Right lobe of liver (tissue), 6 donors: ENCODE measurements around the gene OVOL3. TPM values are rescaled to one million over a fixed set of nuclear protein-coding genes. Genes with fewer than 3 reads are reported as not detected.

Experiments
- ATAC-seq, 4 donors: fragments of 200-7000 bp; cut with Tn5 transposase; one replicate each; pipeline ENCODE4 v1.9.1; 2020; ENCODE audit warnings: mild to moderate bottlenecking in 4 of 4, moderate library complexity in 4 of 4
- DNase-seq, 3 donors: peaks; one replicate each; pipeline ENCODE4 v3.0.0-alpha.2; 2020
- H3K27ac ChIP-seq, 3 donors: fragments of 200-600 bp; one replicate each; pipeline ENCODE4 v1.8.0; 2022
- H3K27me3 ChIP-seq, 2 donors: fragments of 200-600 bp; one replicate each; pipeline ENCODE4 v1.8.0; 2022
- H3K36me3 ChIP-seq, 4 donors: fragments of 200-600 bp; sonication (generic) in 1 of 4; one replicate each; pipeline versions ENCODE4 v1.5.1 to v1.8.0; 2017 to 2022; ENCODE audit warnings: control low read depth in 1 of 4
- H3K4me1 ChIP-seq, 4 donors: fragments of 200-600 bp; sonication (generic) in 1 of 4; one replicate each; pipeline versions ENCODE4 v1.5.1 to v1.8.0; 2017 to 2022; ENCODE audit warnings: control low read depth in 1 of 4
- H3K4me3 ChIP-seq, 3 donors: fragments of 200-600 bp; one replicate each; pipeline ENCODE4 v1.8.0; 2022
- H3K9me3 ChIP-seq, 4 donors: fragments of 200-600 bp; sonication (generic) in 1 of 4; one replicate each; pipeline versions ENCODE4 v1.5.1 to v1.8.0; 2017 to 2022; ENCODE audit warnings: control low read depth in 1 of 4
- CTCF ChIP-seq, 4 donors: fragments of 200-600 bp in 3 of 4; fragments of 450-650 bp in 1 of 4; IDR thresholded peaks; one replicate each; pipeline versions ENCODE4 v1.5.1 to v1.8.0; 2016 to 2022; ENCODE audit warnings: antibody characterized with exemption in 4 of 4, mild to moderate bottlenecking in 2 of 4
- POLR2A ChIP-seq: fragments of 450-650 bp; IDR thresholded peaks from one replicate; pipeline ENCODE4 v1.6.1; 2017; ENCODE audit warnings: antibody characterized with exemption, mild to moderate bottlenecking
- WGBS: methylation state at CpG from one replicate; pipeline ENCODE4 v1.1.6; 2018; ENCODE audit warnings: low coverage, low lambda C conversion rate; ENCODE audit not compliant: insufficient coverage; ENCODE audit errors: missing lambda C conversion rate; 5-methylcytosine and 5-hydroxymethylcytosine counted together
- intact Hi-C, 2 donors: fragments of 100-400 bp; cut with DNase I; formaldehyde crosslinking; loops; one replicate each; pipeline versions ENCODE4 v1.11.2 to v1.14.1; 2022
- total RNA-seq, 6 experiments: library from RNA; depleted of rRNA in 2 of 6; stranded (reverse); fragments of >200 nt in 2 of 6; fragmentation: NEBNext Ultra II Directional in 3 of 6; extraction: Animal tissue kit (Norgen Biotek cat#: 25700) in 3 of 6; gene quantifications; one replicate each; pipeline versions ENCODE4 v1.1.0 to v1.2.4, GENCODE V29; 2016 to 2023
- donor health status: DM: no; HTN: yes; CAD: no.
- donor health status: DM: no; HTN: no; CAD: no.
- donor health status: DM: no; HTN: no; CAD: no.
- donor health status: DM: no; HTN: yes; CAD: no.
- donor health status: DM: no; HTN: yes; CAD: no.

Gene OVOL3
- total RNA-seq, 6 experiments from 2014 or later = not detected

- intact Hi-C loops = no loop called here
- Histone ChIP-seq H3K27ac (no peak overlapping the region), H3K4me1 (peaks cover 0 to 5% (median 0%) of the 10 kb centered on the region in 4 donors), H3K9me3 (no peaks in the 10 kb centered on the region), H3K4me3 (no peak overlapping the region), H3K36me3 (no peaks in the 10 kb centered on the region), H3K27me3 (no peaks in the 10 kb centered on the region)
- ATAC-seq (no peak), DNase-seq (no peak)
- 91% methylated on average over 7 of the region's 7 CpGs for WGBS
- TF ChIP-seq CTCF (IDR thresholded peaks at IDR 0.05) (no peak), POLR2A (no peak)
These were observed 29.0 kb upstream of the OVOL3 start for GRCh38 chr19:36081894-36082293.

DNA sequence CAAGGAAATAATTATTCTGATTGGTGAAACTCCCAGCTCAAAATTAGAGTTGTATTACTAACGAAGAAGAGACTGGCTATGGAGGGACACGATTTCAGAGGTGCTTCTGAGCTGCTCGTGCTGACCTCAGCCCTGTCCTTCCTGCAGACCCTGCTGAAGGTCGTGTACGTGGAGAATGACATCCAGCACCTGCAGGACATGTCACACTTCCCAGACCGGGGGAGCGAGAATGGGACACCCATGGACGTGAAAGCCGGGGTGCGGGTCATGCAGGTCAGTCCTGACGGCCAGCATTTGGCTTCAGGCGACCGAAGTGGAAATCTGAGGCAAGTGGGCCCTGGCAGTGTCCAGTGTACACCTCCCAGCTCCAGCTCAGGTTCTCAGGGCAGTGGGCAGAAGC is 28.0 kb upstream of the OVOL3 start:
- H3K4me1 ChIP-seq = peaks cover 0 to 5% (median 0%) of the 10 kb centered on the region in 4 donors
- intact Hi-C loops = no loop called here

DNA sequence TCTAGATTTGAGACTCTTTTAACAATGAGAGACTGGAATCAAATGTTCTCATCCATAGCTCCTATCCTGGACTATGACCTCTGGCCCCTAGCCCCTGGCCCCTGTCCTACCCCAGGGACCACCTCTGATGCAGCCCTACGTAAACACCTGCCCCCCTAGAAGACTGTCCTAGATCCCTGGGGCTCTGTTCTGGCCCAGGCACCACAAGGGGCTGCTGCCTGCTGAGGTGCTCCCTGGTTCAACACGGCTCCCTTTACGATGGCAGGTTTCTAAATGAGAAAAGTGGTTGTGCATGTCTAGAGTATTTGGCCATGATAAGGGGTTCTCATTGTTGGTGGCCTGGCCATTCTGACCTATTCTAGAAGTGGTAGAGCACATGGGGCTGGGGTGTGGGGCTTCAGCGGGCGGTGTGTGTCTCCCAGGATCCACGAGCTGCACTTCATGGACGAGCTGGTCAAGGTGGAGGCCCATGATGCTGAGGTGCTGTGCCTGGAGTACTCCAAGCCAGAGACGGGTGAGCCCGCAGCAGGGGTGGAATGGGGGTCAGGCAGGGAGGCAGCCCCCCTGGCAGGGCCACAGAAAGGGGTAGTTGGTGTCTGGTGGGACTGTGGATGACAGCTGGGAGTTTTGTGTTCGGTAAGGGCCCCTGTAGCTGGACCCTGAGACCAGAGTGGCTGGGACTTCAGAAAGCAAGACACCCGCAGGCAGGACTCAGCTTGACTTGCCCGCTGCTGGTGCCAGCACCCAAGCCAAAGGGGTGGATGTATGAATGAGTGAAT is 26.5 kb upstream of the OVOL3 start:
- TF ChIP-seq CTCF (IDR thresholded peaks at IDR 0.05) (no peak), POLR2A (no peak)
- 94% methylated on average over 10 of the region's 12 CpGs for WGBS
- ATAC-seq = no peak

More for the DNA sequence above, 28.0 kb upstream of the OVOL3 start:
- no peaks in the 10 kb centered on the region for H3K27me3 ChIP-seq
- no peak overlapping the region for H3K4me3 ChIP-seq
- 100% methylated on average over 5 of the region's 13 CpGs for WGBS
- H3K36me3 ChIP-seq = no peaks in the 10 kb centered on the region
- no peak for TF ChIP-seq POLR2A
- no peak for TF ChIP-seq CTCF (IDR thresholded peaks at IDR 0.05)
- DNase-seq (no peak), ATAC-seq (no peak)
- no peak overlapping the region for H3K27ac ChIP-seq
- H3K9me3 ChIP-seq = no peaks in the 10 kb centered on the region

GRCh38 chr19:36086326-36086725 is 24.6 kb upstream of the OVOL3 start:
- Histone ChIP-seq H3K27me3 (no peaks in the 10 kb centered on the region), H3K4me3 (no peak overlapping the region), H3K4me1 (no peaks in the 10 kb centered on the region), H3K27ac (no peak overlapping the region), H3K36me3 (no peaks in the 10 kb centered on the region), H3K9me3 (no peaks in the 10 kb centered on the region)
- no peak for TF ChIP-seq CTCF (IDR thresholded peaks at IDR 0.05)
- 80% methylated on average over 2 of the region's 9 CpGs for WGBS
- ATAC-seq = no peak
- DNase-seq = peak in 1 of 3 donors; percentile 22
- intact Hi-C loops = no loop called here

More for the DNA sequence above, 26.5 kb upstream of the OVOL3 start:
- Histone ChIP-seq H3K9me3 (no peaks in the 10 kb centered on the region), H3K4me3 (no peak overlapping the region), H3K36me3 (no peaks in the 10 kb centered on the region), H3K27me3 (no peaks in the 10 kb centered on the region), H3K4me1 (peaks cover 0 to 2% (median 0%) of the 10 kb centered on the region in 4 donors), H3K27ac (no peak overlapping the region)
- no peak for DNase-seq
- intact Hi-C loops = no loop called here
